ENCODE data around the gene CYFIP2.

CYFIP2 gene

GRCh38 chr5:157362982-157363381 is 97.1 kb downstream of the CYFIP2 start:
- FAIRE-seq = no peak

GRCh38 chr5:157365732-157366131 is 99.8 kb downstream of the CYFIP2 start:
- no peak for FAIRE-seq

GRCh38 chr5:157366741-157367674 is 101.1 kb downstream of the CYFIP2 start:
- no peak for FAIRE-seq

- no peak for FAIRE-seq
Measured at GRCh38 chr5:157369507-157369906, 103.6 kb downstream of the CYFIP2 start.

GRCh38 chr5:157370967-157371366 is 105.0 kb downstream of the CYFIP2 start:
- no peak for FAIRE-seq

GRCh38 chr5:157371655-157372471 is 105.9 kb downstream of the CYFIP2 start:
- FAIRE-seq = no peak

- FAIRE-seq = no peak
Measured at GRCh38 chr5:157372472-157372822, 106.5 kb downstream of the CYFIP2 start.

- no peak for FAIRE-seq
Measured at GRCh38 chr5:157378509-157378908, 112.6 kb downstream of the CYFIP2 start.

- FAIRE-seq = no peak
Measured at GRCh38 chr5:157379983-157380382, 114.1 kb downstream of the CYFIP2 start.

GRCh38 chr5:157381746-157382145 is 115.8 kb downstream of the CYFIP2 start:
- no peak for FAIRE-seq

GRCh38 chr5:157382996-157383800 is 117.3 kb downstream of the CYFIP2 start:
- no peak for FAIRE-seq

- no peak for FAIRE-seq
Measured at GRCh38 chr5:157384971-157385709, 119.2 kb downstream of the CYFIP2 start.

GRCh38 chr5:157387041-157387563 is 121.2 kb downstream of the CYFIP2 start:
- no peak for FAIRE-seq

GRCh38 chr5:157387683-157388093 is 121.8 kb downstream of the CYFIP2 start:
- no peak for FAIRE-seq

- FAIRE-seq = no peak
Measured at GRCh38 chr5:157388111-157388710, 122.3 kb downstream of the CYFIP2 start.

GRCh38 chr5:157389103-157389502 is 123.2 kb downstream of the CYFIP2 start:
- FAIRE-seq = no peak

- FAIRE-seq = no peak
Measured at GRCh38 chr5:157390133-157390532, 124.2 kb downstream of the CYFIP2 start.

GRCh38 chr5:157390551-157391297 is 124.8 kb downstream of the CYFIP2 start:
- no peak for FAIRE-seq

- no peak for FAIRE-seq
Measured at GRCh38 chr5:157398305-157398704, 132.4 kb downstream of the CYFIP2 start.

GRCh38 chr5:157400741-157401495 is 135.0 kb downstream of the CYFIP2 start:
- FAIRE-seq = no peak
